Neural crest cell (in vitro differentiated cells): ENCODE measurements around the gene MTUS2. TPM values are rescaled to one million over a fixed set of nuclear protein-coding genes. Genes with fewer than 3 reads are reported as not detected.

Experiments
- DNase-seq: peaks from one replicate; pipeline ENCODE4 v3.0.0; 2021; ENCODE audit warnings: low read depth, mixed read lengths, low spot score
- H3K27ac Mint-ChIP-seq: one replicate; pipeline ENCODE4 v1.8.0; 2021; ENCODE audit warnings: mild to moderate bottlenecking, mixed read lengths; ENCODE audit not compliant: unreplicated experiment
- H3K27me3 Mint-ChIP-seq: 2 replicates; pipeline ENCODE4 v1.8.0; 2021; ENCODE audit warnings: low read depth, mild to moderate bottlenecking, mixed read lengths
- H3K36me3 Mint-ChIP-seq: 2 replicates; pipeline ENCODE4 v1.8.0; 2021; ENCODE audit warnings: low read depth, mild to moderate bottlenecking, mixed read lengths
- H3K4me1 Mint-ChIP-seq: 2 replicates; pipeline ENCODE4 v1.8.0; 2021; ENCODE audit warnings: mixed read lengths
- H3K4me3 Mint-ChIP-seq: one replicate; pipeline ENCODE4 v1.8.0; 2021; ENCODE audit warnings: mild to moderate bottlenecking, mixed read lengths
- H3K9me3 Mint-ChIP-seq: 2 replicates; pipeline ENCODE4 v1.8.0; 2021; ENCODE audit warnings: mixed read lengths
- CTCF ChIP-seq: fragments of 200-600 bp; sonication (generic); conservative IDR thresholded peaks from 2 replicates; pipeline ENCODE4 v1.5.0; 2021; ENCODE audit warnings: antibody characterized with exemption, mild to moderate bottlenecking
- total RNA-seq: library from RNA; stranded (reverse); gene quantifications from 2 replicates; pipeline ENCODE4 v1.2.1, GENCODE V29; 2021

Gene MTUS2
- total RNA-seq, 1 donor from 2014 or later = 0.91 TPM

GRCh38 chr13:28958018-28958417 lies 137.9 kb downstream of the MTUS2 start:
- no peak for TF ChIP-seq CTCF
- Mint-ChIP-seq H3K4me3 (no peak overlapping the region), H3K27ac (no peak overlapping the region), H3K27me3 (peaks cover 14% of the 10 kb centered on the region), H3K9me3 (no peaks in the 10 kb centered on the region), H3K4me1 (no peaks in the 10 kb centered on the region), H3K36me3 (no peaks in the 10 kb centered on the region)
- no peak for DNase-seq

- no peak overlapping the region for H3K4me3 Mint-ChIP-seq
- H3K27ac Mint-ChIP-seq = no peak overlapping the region
- no peak for DNase-seq
- H3K4me1 Mint-ChIP-seq = no peaks in the 10 kb centered on the region
- no peaks in the 10 kb centered on the region for H3K9me3 Mint-ChIP-seq
- no peak for TF ChIP-seq CTCF
- H3K27me3 Mint-ChIP-seq = peaks cover 14% of the 10 kb centered on the region
- no peaks in the 10 kb centered on the region for H3K36me3 Mint-ChIP-seq
Observed at GRCh38 chr13:28958441-28958840, 138.3 kb downstream of the MTUS2 start.

- H3K4me3 Mint-ChIP-seq = no peak overlapping the region
- DNase-seq = no peak
- H3K27me3 Mint-ChIP-seq = peaks cover 23% of the 10 kb centered on the region
- no peak for TF ChIP-seq CTCF
- no peaks in the 10 kb centered on the region for H3K4me1 Mint-ChIP-seq
- H3K27ac Mint-ChIP-seq = no peak overlapping the region
- H3K36me3 Mint-ChIP-seq = no peaks in the 10 kb centered on the region
- H3K9me3 Mint-ChIP-seq = no peaks in the 10 kb centered on the region
Observed at GRCh38 chr13:28964052-28964451, 143.9 kb downstream of the MTUS2 start.

- H3K27me3 Mint-ChIP-seq = peaks cover 20% of the 10 kb centered on the region
- H3K36me3 Mint-ChIP-seq = no peaks in the 10 kb centered on the region
Observed at GRCh38 chr13:28964803-28965202, 144.7 kb downstream of the MTUS2 start.

GRCh38 chr13:28967029-28967915 lies 147.1 kb downstream of the MTUS2 start:
- DNase-seq = no peak

More at GRCh38 chr13:28964803-28965202, 144.7 kb downstream of the MTUS2 start:
- Mint-ChIP-seq H3K9me3 (no peaks in the 10 kb centered on the region), H3K27ac (no peak overlapping the region), H3K4me3 (no peak overlapping the region), H3K4me1 (no peaks in the 10 kb centered on the region)
- DNase-seq = no peak
- TF ChIP-seq CTCF = no peak

More at GRCh38 chr13:28967029-28967915, 147.1 kb downstream of the MTUS2 start:
- no peak overlapping the region for H3K4me3 Mint-ChIP-seq
- H3K9me3 Mint-ChIP-seq = no peaks in the 10 kb centered on the region
- H3K36me3 Mint-ChIP-seq = no peaks in the 10 kb centered on the region
- H3K27me3 Mint-ChIP-seq = peaks cover 8% of the 10 kb centered on the region
- H3K4me1 Mint-ChIP-seq = no peaks in the 10 kb centered on the region
- no peak for TF ChIP-seq CTCF
- H3K27ac Mint-ChIP-seq = no peak overlapping the region
